ENCODE data around the gene TMC6.
"Not testable (repeated sequence)": the region's sequence is repeated elsewhere in the genome, so short reads cannot be mapped to it uniquely, and the experiment has no call there.

The TMC6 gene

DNA sequence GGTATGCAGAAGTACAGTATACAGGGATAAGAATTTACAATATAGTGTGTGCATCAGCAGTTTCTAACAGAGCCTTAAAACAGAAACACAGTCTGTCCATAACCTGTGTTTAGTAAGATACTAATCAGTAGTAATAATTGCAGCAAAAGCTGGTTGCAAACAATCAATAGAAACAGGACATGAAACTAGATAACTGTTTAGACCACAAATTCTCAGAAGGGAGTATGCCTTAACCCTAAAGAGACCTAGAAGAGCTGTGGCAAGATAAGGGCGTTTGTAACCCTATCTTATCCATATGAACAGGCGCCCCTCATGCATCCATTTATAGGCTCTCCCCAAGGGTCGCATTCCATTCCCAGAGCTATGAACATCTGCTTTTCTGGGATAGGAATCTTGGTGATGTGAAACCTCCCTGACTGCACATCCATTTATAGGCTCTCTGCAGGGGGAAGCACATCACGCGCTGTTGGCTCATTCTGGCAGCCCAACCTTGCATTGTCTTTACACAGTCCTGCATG is 46.1 kb downstream of the TMC6 start:
- not testable (repeated sequence) for H2AFZ ChIP-seq (ENCODE audit: low read length); H3K23ac ChIP-seq (ENCODE audit: low read depth, low read length, poor library complexity); H3K14ac ChIP-seq (ENCODE audit: low read length); H2AK5ac ChIP-seq (ENCODE audit: low read depth, low read length); H2BK5ac ChIP-seq (ENCODE audit: low read length); H3K18ac ChIP-seq (ENCODE audit: low read length); H3K4ac ChIP-seq (ENCODE audit: low read length); H3K9ac ChIP-seq (ENCODE audit: low read depth, low read length, poor library complexity); H2BK12ac ChIP-seq (ENCODE audit: low read length); H2BK15ac ChIP-seq (ENCODE audit: low read length); H3K9me3 ChIP-seq (replicated peaks in 1 of 2; ENCODE audit: control insufficient read depth in 2 of 2, insufficient read depth in 1 of 2, low read depth in 1 of 2, low read length in 2 of 2); H3K4me3 ChIP-seq (ENCODE audit: low read length in 2 of 2); H2BK120ac ChIP-seq (ENCODE audit: low read depth, low read length); H4K8ac ChIP-seq (ENCODE audit: low read depth, low read length); H3K79me1 ChIP-seq (ENCODE audit: low read depth, low read length); H3K27me3 ChIP-seq (ENCODE audit: control insufficient read depth in 3 of 3, insufficient read depth in 3 of 3, low read depth in 1 of 3, low read length in 3 of 3); H3K27ac ChIP-seq (replicated peaks; ENCODE audit: low read length); DNase-seq (ENCODE audit: low spot score); H4K91ac ChIP-seq (ENCODE audit: low read depth, low read length, poor library complexity); H3K4me2 ChIP-seq (ENCODE audit: insufficient read depth, low read length, poor library complexity, severe bottlenecking)
- no CpG with 5 or more reads among the region's 5 CpGs for WGBS, 2 donors (ENCODE audit: extremely low coverage in 2 of 2, insufficient read length in 2 of 2, insufficient replicate concordance in 1 of 2)
- Histone ChIP-seq H3K36me3 (replicated peaks in 1 of 2; ENCODE audit: control insufficient read depth in 2 of 2, insufficient read depth in 2 of 2, low read length in 2 of 2) (peaks cover 28 to 87% of the 10 kb centered on the region in 2 donors), H3K4me1 (ENCODE audit: control insufficient read depth in 2 of 2, insufficient read depth in 1 of 2, low read depth in 1 of 2, low read length in 2 of 2) (peaks cover 0 to 12% of the 10 kb centered on the region in 2 donors)

DNA sequence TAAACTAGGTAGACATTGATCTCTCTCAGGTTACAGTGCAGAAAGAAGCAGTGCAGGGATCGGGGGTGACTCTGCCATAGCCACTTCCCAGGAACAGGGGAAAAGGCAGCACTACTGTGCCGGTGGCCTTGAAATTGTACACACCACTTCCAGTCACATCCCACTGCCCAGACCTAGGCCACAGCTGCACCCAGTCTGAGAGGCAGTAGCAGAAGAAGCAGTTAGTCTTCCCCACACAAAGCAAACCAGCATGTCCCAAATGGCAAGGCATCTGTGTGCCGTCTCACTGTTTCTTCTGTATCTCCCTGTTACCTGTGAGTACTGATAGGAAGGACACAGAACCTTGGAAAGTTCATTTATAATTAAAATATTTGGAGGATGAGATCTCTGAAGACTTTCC is 47.0 kb downstream of the TMC6 start:
- Histone ChIP-seq H3K79me1 (ENCODE audit: low read depth, low read length) (no peaks in the 10 kb centered on the region), H3K18ac (ENCODE audit: low read length) (no peak overlapping the region), H3K4me3 (ENCODE audit: low read length in 2 of 2) (no peak overlapping the region), H3K4me1 (ENCODE audit: control insufficient read depth in 2 of 2, insufficient read depth in 1 of 2, low read depth in 1 of 2, low read length in 2 of 2) (peaks cover 0 to 12% of the 10 kb centered on the region in 2 donors), H2BK12ac (ENCODE audit: low read length) (no peak overlapping the region), H3K9ac (ENCODE audit: low read depth, low read length, poor library complexity) (no peak overlapping the region), H3K4ac (ENCODE audit: low read length) (no peak overlapping the region), H4K91ac (ENCODE audit: low read depth, low read length, poor library complexity) (no peak overlapping the region), H3K27ac (replicated peaks; ENCODE audit: low read length) (no peak overlapping the region), H2AK5ac (ENCODE audit: low read depth, low read length) (no peak overlapping the region), H2AFZ (ENCODE audit: low read length) (no peak overlapping the region), H2BK15ac (ENCODE audit: low read length) (no peak overlapping the region), H3K23ac (ENCODE audit: low read depth, low read length, poor library complexity) (no peak overlapping the region), H3K27me3 (ENCODE audit: control insufficient read depth in 3 of 3, insufficient read depth in 3 of 3, low read depth in 1 of 3, low read length in 3 of 3) (no peaks in the 10 kb centered on the region), H4K8ac (ENCODE audit: low read depth, low read length) (no peak overlapping the region), H3K14ac (ENCODE audit: low read length) (no peak overlapping the region), H3K36me3 (replicated peaks in 1 of 2; ENCODE audit: control insufficient read depth in 2 of 2, insufficient read depth in 2 of 2, low read length in 2 of 2) (peaks cover 26 to 87% of the 10 kb centered on the region in 2 donors), H3K9me3 (replicated peaks in 1 of 2; ENCODE audit: control insufficient read depth in 2 of 2, insufficient read depth in 1 of 2, low read depth in 1 of 2, low read length in 2 of 2) (peaks cover 0 to 2% of the 10 kb centered on the region in 2 donors), H2BK120ac (ENCODE audit: low read depth, low read length) (no peak overlapping the region), H3K4me2 (ENCODE audit: insufficient read depth, low read length, poor library complexity, severe bottlenecking) (no peak overlapping the region), H2BK5ac (ENCODE audit: low read length) (no peak overlapping the region)
- DNase-seq (ENCODE audit: low spot score) = no peak
- WGBS, 2 donors (ENCODE audit: extremely low coverage in 2 of 2, insufficient read length in 2 of 2, insufficient replicate concordance in 1 of 2) = no CpG with 5 or more reads among the region's 3 CpGs

DNA sequence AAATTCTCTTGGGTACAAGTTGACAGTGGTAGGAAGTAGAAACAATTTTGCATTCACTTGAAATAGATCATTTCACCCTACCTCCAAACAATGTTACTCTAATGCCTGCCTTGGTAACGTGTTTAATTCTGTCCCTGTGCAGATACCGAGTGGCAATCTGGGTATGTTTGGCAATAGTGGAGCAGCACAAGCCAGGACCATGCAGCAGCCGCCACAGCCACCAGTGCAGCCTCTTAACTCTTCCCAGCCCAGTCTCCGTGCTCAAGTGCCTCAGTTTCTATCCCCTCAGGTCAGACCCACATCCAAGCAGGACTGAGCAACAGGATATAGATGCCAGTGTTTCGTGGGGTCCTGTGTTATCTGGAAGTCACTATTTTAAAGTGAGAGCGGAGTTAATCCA is 49.3 kb downstream of the TMC6 start:
- no peak overlapping the region for H3K9ac ChIP-seq (ENCODE audit: low read depth, low read length, poor library complexity)
- no peak overlapping the region for H2AFZ ChIP-seq (ENCODE audit: low read length)
- no peak overlapping the region for H2BK5ac ChIP-seq (ENCODE audit: low read length)
- no peak overlapping the region for H3K23ac ChIP-seq (ENCODE audit: low read depth, low read length, poor library complexity)
- no peak overlapping the region for H2BK12ac ChIP-seq (ENCODE audit: low read length)
- H3K36me3 ChIP-seq (replicated peaks in 1 of 2; ENCODE audit: control insufficient read depth in 2 of 2, insufficient read depth in 2 of 2, low read length in 2 of 2) = peaks cover 34 to 94% of the 10 kb centered on the region in 2 donors
- H3K4me3 ChIP-seq (ENCODE audit: low read length in 2 of 2) = no peak overlapping the region
- DNase-seq (ENCODE audit: low spot score) = no peak
- no peaks in the 10 kb centered on the region for H3K27me3 ChIP-seq (ENCODE audit: control insufficient read depth in 3 of 3, insufficient read depth in 3 of 3, low read depth in 1 of 3, low read length in 3 of 3)
- H4K8ac ChIP-seq (ENCODE audit: low read depth, low read length) = no peak overlapping the region
- no peak overlapping the region for H2BK15ac ChIP-seq (ENCODE audit: low read length)
- no peak overlapping the region for H2BK120ac ChIP-seq (ENCODE audit: low read depth, low read length)
- H4K91ac ChIP-seq (ENCODE audit: low read depth, low read length, poor library complexity) = no peak overlapping the region
- H3K14ac ChIP-seq (ENCODE audit: low read length) = no peak overlapping the region
- no peaks in the 10 kb centered on the region for H3K79me1 ChIP-seq (ENCODE audit: low read depth, low read length)
- H3K9me3 ChIP-seq (replicated peaks in 1 of 2; ENCODE audit: control insufficient read depth in 2 of 2, insufficient read depth in 1 of 2, low read depth in 1 of 2, low read length in 2 of 2) = peaks cover 0 to 2% of the 10 kb centered on the region in 2 donors
- H3K4ac ChIP-seq (ENCODE audit: low read length) = no peak overlapping the region
- H3K27ac ChIP-seq (replicated peaks; ENCODE audit: low read length) = no peak overlapping the region
- no peak overlapping the region for H2AK5ac ChIP-seq (ENCODE audit: low read depth, low read length)
- no peak overlapping the region for H3K18ac ChIP-seq (ENCODE audit: low read length)
- no peak overlapping the region for H3K4me2 ChIP-seq (ENCODE audit: insufficient read depth, low read length, poor library complexity, severe bottlenecking)
- WGBS, 2 donors (ENCODE audit: extremely low coverage in 2 of 2, insufficient read length in 2 of 2, insufficient replicate concordance in 1 of 2) = no CpG with 5 or more reads among the region's 6 CpGs
- peaks cover 0 to 12% of the 10 kb centered on the region in 2 donors for H3K4me1 ChIP-seq (ENCODE audit: control insufficient read depth in 2 of 2, insufficient read depth in 1 of 2, low read depth in 1 of 2, low read length in 2 of 2)

GRCh38 chr17:78075545-78075944 is 53.0 kb downstream of the TMC6 start:
- H3K4me3 ChIP-seq (ENCODE audit: low read length in 2 of 2) = no peak overlapping the region
- H3K14ac ChIP-seq (ENCODE audit: low read length) = no peak overlapping the region
- H2BK5ac ChIP-seq (ENCODE audit: low read length) = no peak overlapping the region
- no peaks in the 10 kb centered on the region for H3K4me1 ChIP-seq (ENCODE audit: control insufficient read depth in 2 of 2, insufficient read depth in 1 of 2, low read depth in 1 of 2, low read length in 2 of 2)
- no peak overlapping the region for H2BK15ac ChIP-seq (ENCODE audit: low read length)
- no CpG with 5 or more reads among the region's 5 CpGs for WGBS, 2 donors (ENCODE audit: extremely low coverage in 2 of 2, insufficient read length in 2 of 2, insufficient replicate concordance in 1 of 2)
- H3K27me3 ChIP-seq (ENCODE audit: control insufficient read depth in 3 of 3, insufficient read depth in 3 of 3, low read depth in 1 of 3, low read length in 3 of 3) = no peaks in the 10 kb centered on the region
- H3K23ac ChIP-seq (ENCODE audit: low read depth, low read length, poor library complexity) = no peak overlapping the region
- H2AK5ac ChIP-seq (ENCODE audit: low read depth, low read length) = no peak overlapping the region
- H3K79me1 ChIP-seq (ENCODE audit: low read depth, low read length) = no peaks in the 10 kb centered on the region
- no peak overlapping the region for H3K27ac ChIP-seq (replicated peaks; ENCODE audit: low read length)
- no peak overlapping the region for H3K18ac ChIP-seq (ENCODE audit: low read length)
- no peak for DNase-seq (ENCODE audit: low spot score)
- no peak overlapping the region for H3K9ac ChIP-seq (ENCODE audit: low read depth, low read length, poor library complexity)
- H4K8ac ChIP-seq (ENCODE audit: low read depth, low read length) = no peak overlapping the region
- H3K4me2 ChIP-seq (ENCODE audit: insufficient read depth, low read length, poor library complexity, severe bottlenecking) = no peak overlapping the region
- H4K91ac ChIP-seq (ENCODE audit: low read depth, low read length, poor library complexity) = no peak overlapping the region
- peaks cover 0 to 5% of the 10 kb centered on the region in 2 donors for H3K9me3 ChIP-seq (replicated peaks in 1 of 2; ENCODE audit: control insufficient read depth in 2 of 2, insufficient read depth in 1 of 2, low read depth in 1 of 2, low read length in 2 of 2)
- no peak overlapping the region for H2BK120ac ChIP-seq (ENCODE audit: low read depth, low read length)
- H3K4ac ChIP-seq (ENCODE audit: low read length) = no peak overlapping the region
- no peak overlapping the region for H2BK12ac ChIP-seq (ENCODE audit: low read length)
- H2AFZ ChIP-seq (ENCODE audit: low read length) = no peak overlapping the region
- peaks cover 45 to 99% of the 10 kb centered on the region in 2 donors for H3K36me3 ChIP-seq (replicated peaks in 1 of 2; ENCODE audit: control insufficient read depth in 2 of 2, insufficient read depth in 2 of 2, low read length in 2 of 2)
